DOHH2 (cell line): ENCODE data around the gene SUSD1.

Source experiments
- H3F3A ChIP-seq: fragments of 200-600 bp; sonication (generic), shearing (Covaris generic); 2 replicates; pipeline ENCODE4 v1.6.0; 2016; ENCODE audit warnings: antibody characterized with exemption, mild to moderate bottlenecking; ENCODE audit not compliant: control insufficient read depth, insufficient read depth
- H3K27ac ChIP-seq: fragments of 200-600 bp; sonication (generic); 2 replicates; pipeline ENCODE4 v1.5.1; 2014; ENCODE audit warnings: low read depth, mild to moderate bottlenecking, low read length, moderate library complexity
- H3K27me3 ChIP-seq: fragments of 200-600 bp; sonication (generic); 2 replicates; pipeline ENCODE4 v1.6.1; 2014; ENCODE audit warnings: mild to moderate bottlenecking, low read length, mixed read lengths; ENCODE audit not compliant: control insufficient read depth
- H3K36me3 ChIP-seq: fragments of 200-600 bp; sonication (generic); 2 replicates; pipeline ENCODE4 v1.6.1; 2014; ENCODE audit warnings: mild to moderate bottlenecking, low read length, moderate library complexity, mixed read lengths; ENCODE audit not compliant: control insufficient read depth
- H3K4me1 ChIP-seq: fragments of 200-600 bp; sonication (generic); 2 replicates; pipeline ENCODE4 v1.6.1; 2014; ENCODE audit warnings: mild to moderate bottlenecking, low read length, mixed read lengths; ENCODE audit not compliant: control insufficient read depth
- H3K4me2 ChIP-seq: fragments of 200-600 bp; sonication (generic); 2 replicates; pipeline ENCODE4 v1.6.0; 2014; ENCODE audit warnings: mild to moderate bottlenecking, low read length, moderate library complexity
- H3K4me3 ChIP-seq: fragments of 200-600 bp; sonication (generic); 2 replicates; pipeline ENCODE4 v1.5.1; 2014; ENCODE audit warnings: mild to moderate bottlenecking, low read length, mixed read lengths
- H3K79me2 ChIP-seq: fragments of 200-600 bp; sonication (generic); 2 replicates; pipeline ENCODE4 v1.6.1; 2014; ENCODE audit warnings: mild to moderate bottlenecking, low read length, mixed read lengths; ENCODE audit not compliant: control insufficient read depth
- H3K9me2 ChIP-seq: fragments of 200-600 bp; sonication (generic); replicated peaks from 2 replicates; pipeline ENCODE4 v1.6.1; 2014; ENCODE audit warnings: mild to moderate bottlenecking, low read length, mixed read lengths; ENCODE audit not compliant: control insufficient read depth
- H3K9me3 ChIP-seq: fragments of 200-600 bp; sonication (generic); 2 replicates; pipeline ENCODE4 v1.6.1; 2014; ENCODE audit warnings: antibody characterized with exemption, low read length, mixed read lengths; ENCODE audit not compliant: control insufficient read depth, insufficient read depth
- H4K20me1 ChIP-seq: fragments of 200-600 bp; sonication (generic); 2 replicates; pipeline ENCODE4 v1.6.0; 2014; ENCODE audit warnings: low read depth, mild to moderate bottlenecking, antibody characterized with exemption, low read length, moderate library complexity; ENCODE audit not compliant: control insufficient read depth, insufficient read depth
- EZH2phosphoT487 ChIP-seq: fragments of 200-600 bp; sonication (generic); IDR thresholded peaks from 2 replicates; pipeline ENCODE4 v1.6.1; 2017; ENCODE audit warnings: borderline replicate concordance, mild to moderate bottlenecking, antibody characterized with exemption, low read length, moderate library complexity, mixed read lengths
- TF ChIP-seq, protein P1 (sequence below): fragments of 200-600 bp; sonication (generic); IDR thresholded peaks from one replicate; pipeline ENCODE4 v1.5.1; 2014; ENCODE audit warnings: antibody characterized with exemption, mild to moderate bottlenecking, low read depth, low read length; ENCODE audit not compliant: poor library complexity, severe bottlenecking

SUSD1 gene

DNA sequence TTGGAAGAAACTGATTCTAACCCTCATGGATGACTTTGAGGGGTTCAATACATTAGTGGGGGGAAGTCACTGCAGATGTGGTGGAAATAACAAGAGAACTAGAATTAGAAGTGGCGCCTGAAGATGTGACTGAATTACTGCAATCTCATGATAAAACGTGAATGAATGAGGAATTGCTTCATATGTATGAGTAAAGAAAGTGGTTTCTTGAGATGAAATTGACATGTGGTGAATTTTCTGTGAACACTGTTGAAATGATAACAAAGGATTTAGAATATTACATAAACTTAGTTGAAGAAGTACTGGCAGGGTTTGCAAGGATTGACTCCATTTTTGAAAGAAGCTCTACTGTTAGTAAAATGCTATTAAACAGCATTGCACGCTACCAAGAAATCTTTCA is 165.4 kb downstream of the SUSD1 start:
- no peak for TF ChIP-seq EZH2phosphoT487
- TF ChIP-seq, protein P1, sequence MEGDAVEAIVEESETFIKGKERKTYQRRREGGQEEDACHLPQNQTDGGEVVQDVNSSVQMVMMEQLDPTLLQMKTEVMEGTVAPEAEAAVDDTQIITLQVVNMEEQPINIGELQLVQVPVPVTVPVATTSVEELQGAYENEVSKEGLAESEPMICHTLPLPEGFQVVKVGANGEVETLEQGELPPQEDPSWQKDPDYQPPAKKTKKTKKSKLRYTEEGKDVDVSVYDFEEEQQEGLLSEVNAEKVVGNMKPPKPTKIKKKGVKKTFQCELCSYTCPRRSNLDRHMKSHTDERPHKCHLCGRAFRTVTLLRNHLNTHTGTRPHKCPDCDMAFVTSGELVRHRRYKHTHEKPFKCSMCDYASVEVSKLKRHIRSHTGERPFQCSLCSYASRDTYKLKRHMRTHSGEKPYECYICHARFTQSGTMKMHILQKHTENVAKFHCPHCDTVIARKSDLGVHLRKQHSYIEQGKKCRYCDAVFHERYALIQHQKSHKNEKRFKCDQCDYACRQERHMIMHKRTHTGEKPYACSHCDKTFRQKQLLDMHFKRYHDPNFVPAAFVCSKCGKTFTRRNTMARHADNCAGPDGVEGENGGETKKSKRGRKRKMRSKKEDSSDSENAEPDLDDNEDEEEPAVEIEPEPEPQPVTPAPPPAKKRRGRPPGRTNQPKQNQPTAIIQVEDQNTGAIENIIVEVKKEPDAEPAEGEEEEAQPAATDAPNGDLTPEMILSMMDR, result no peak

DNA sequence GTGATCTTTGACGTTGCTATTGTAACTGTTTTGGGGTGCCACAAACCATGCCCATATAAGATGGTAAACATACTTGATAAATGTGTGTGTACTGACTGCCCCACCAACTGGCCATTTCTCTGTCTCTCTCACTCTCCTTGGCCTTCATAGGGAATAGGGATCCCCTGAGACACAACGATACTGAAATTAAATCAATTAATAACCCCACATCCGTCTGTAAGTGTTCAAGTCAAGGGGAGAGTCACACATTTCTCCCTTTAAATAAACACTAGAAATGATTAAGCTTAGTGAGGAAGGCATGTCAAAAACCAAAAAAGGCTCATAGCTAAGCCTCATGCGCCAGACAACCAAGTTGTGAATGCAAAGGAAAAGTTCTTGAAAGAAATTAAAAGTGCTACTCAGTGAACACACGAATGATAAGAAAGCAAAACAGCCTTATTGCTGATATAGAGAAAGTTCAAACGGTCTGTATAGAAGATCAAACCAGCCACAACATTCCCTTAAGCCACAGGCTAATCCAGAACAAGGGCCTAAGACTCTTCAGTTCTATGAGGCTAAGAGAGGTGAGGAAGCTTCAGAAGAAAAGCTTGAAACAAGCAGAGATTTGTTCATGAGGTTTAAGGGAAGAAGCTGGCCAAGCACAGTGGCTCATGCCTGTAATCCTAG is 167.4 kb downstream of the SUSD1 start:
- H4K20me1 ChIP-seq, result no peaks in the 10 kb centered on the region
- H3K4me1 ChIP-seq, result peaks cover 50% of the 10 kb centered on the region
- H3K27ac ChIP-seq, result no peak overlapping the region
- H3F3A ChIP-seq, result no peaks in the 10 kb centered on the region
- TF ChIP-seq, protein P1, result no peak
- no peak for TF ChIP-seq EZH2phosphoT487
- H3K4me3 ChIP-seq, result no peak overlapping the region
- no peaks in the 10 kb centered on the region for H3K36me3 ChIP-seq
- no peaks in the 10 kb centered on the region for H3K79me2 ChIP-seq
- H3K27me3 ChIP-seq, result no peaks in the 10 kb centered on the region
- no peaks in the 10 kb centered on the region for H3K9me2 ChIP-seq
- H3K9me3 ChIP-seq, result no peaks in the 10 kb centered on the region
- H3K4me2 ChIP-seq, result no peak overlapping the region

More for the DNA sequence above, 165.4 kb downstream of the SUSD1 start:
- H3K79me2 ChIP-seq, result no peaks in the 10 kb centered on the region
- no peaks in the 10 kb centered on the region for H3K27me3 ChIP-seq
- no peak overlapping the region for H3K4me2 ChIP-seq
- no peaks in the 10 kb centered on the region for H3K36me3 ChIP-seq
- H3K27ac ChIP-seq, result no peak overlapping the region
- no peak overlapping the region for H3K4me3 ChIP-seq
- H3K9me2 ChIP-seq, result no peaks in the 10 kb centered on the region
- H3K9me3 ChIP-seq, result no peaks in the 10 kb centered on the region
- no peaks in the 10 kb centered on the region for H3F3A ChIP-seq
- H4K20me1 ChIP-seq, result no peaks in the 10 kb centered on the region
- peaks cover 42% of the 10 kb centered on the region for H3K4me1 ChIP-seq

DNA sequence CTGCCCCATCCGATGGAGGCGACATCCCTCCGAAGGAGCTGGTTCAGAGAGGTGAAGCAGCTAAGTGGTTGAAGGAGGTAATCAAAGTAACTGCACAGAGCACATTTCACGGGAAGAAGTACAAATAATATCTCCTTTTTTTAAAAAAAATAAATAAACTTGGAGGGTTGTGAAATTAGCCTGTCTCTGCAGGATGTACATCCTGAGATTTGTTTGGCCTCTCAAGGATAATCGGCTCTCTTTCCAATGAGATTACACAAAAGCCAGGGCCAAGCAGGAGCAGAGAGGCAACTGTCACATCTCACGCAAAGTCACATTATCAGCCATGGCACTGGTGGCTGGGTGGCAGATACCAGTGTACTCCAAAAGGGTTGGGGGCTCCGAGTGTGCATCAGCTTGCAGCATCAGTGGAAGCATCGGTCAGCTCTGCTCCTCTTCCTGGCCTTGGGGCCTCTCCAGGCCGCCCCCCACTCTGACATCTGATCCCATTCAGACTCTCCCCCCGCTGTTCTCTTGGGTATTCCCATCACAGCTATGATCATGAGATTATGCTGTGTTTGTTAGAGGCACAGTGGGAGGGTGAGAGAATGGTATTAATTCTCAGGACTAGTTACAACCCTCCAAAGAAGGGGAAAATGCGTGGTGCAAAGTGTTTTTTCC is 168.6 kb downstream of the SUSD1 start:
- Histone ChIP-seq H3K4me3 (no peak overlapping the region), H4K20me1 (no peaks in the 10 kb centered on the region), H3K36me3 (no peaks in the 10 kb centered on the region), H3K9me2 (no peaks in the 10 kb centered on the region), H3F3A (no peaks in the 10 kb centered on the region), H3K9me3 (no peaks in the 10 kb centered on the region), H3K4me1 (peaks cover 46% of the 10 kb centered on the region), H3K27me3 (no peaks in the 10 kb centered on the region), H3K4me2 (no peak overlapping the region), H3K79me2 (no peaks in the 10 kb centered on the region), H3K27ac (no peak overlapping the region)
- TF ChIP-seq, protein P1, result no peak
- TF ChIP-seq EZH2phosphoT487, result no peak
